SK-N-SH (cell line): Measurements from ENCODE around the gene ABLIM2. TPM values are rescaled to one million over a fixed set of nuclear protein-coding genes. Genes with fewer than 3 reads are reported as not detected.

Source experiments
- CTCF ChIA-PET: fragments of 300-600, 350-600 bp; formaldehyde crosslinking; extraction: SDS; loops from one replicate; lab custom pipeline; 2021; lab: Yijun Ruan, JAX
- POLR2A ChIA-PET: fragments of 350-600 bp; sonication (Branson Sonifier 250); formaldehyde crosslinking; extraction: SDS; loops from one replicate; lab custom pipeline; 2020; ENCODE audit warnings: antibody characterized with exemption, inconsistent platforms; lab: Yijun Ruan, JAX
- DNase-seq: peaks from one replicate; pipeline ENCODE4 v3.0.0; 2012
- H2AFZ ChIP-seq: fragments of 200-600 bp; sonication (generic); 2 replicates; pipeline ENCODE4 v1.8.1; 2016; ENCODE audit warnings: antibody characterized with exemption, mild to moderate bottlenecking, low read depth
- H3F3A ChIP-seq: fragments of 200-600 bp; sonication (generic); replicated peaks from 2 replicates; pipeline ENCODE3; 2016; ENCODE audit warnings: antibody characterized with exemption, mild to moderate bottlenecking; ENCODE audit not compliant: insufficient read depth
- H3K27ac ChIP-seq, 2 experiments: fragments of 200-500 bp in 1 of 2; fragments of 200-600 bp in 1 of 2; sonication (Bioruptor generic) in 1 of 2; sonication (generic), shearing (Covaris generic) in 1 of 2; 2 replicates each; pipeline versions ENCODE4 v1.5.1 to v1.6.1; 2014 to 2016; ENCODE audit warnings: low read depth in 2 of 2, inconsistent platforms in 1 of 2, low read length in 1 of 2, mild to moderate bottlenecking in 1 of 2, mixed read lengths in 1 of 2
- H3K27me3 ChIP-seq: fragments of 200-600 bp; sonication (generic), shearing (Covaris generic); 2 replicates; pipeline ENCODE4 v1.6.1; 2016; ENCODE audit warnings: mixed run types; ENCODE audit not compliant: insufficient read depth
- H3K36me3 ChIP-seq, 2 experiments: fragments of 200-500 bp in 1 of 2; fragments of 200-600 bp in 1 of 2; sonication (Bioruptor generic) in 1 of 2; sonication (generic) in 1 of 2; replicated peaks in 1 of 2; 2 replicates each; pipeline versions ENCODE3 to v1.5.1; 2014 to 2016; ENCODE audit warnings: low read length in 1 of 2, mild to moderate bottlenecking in 1 of 2; ENCODE audit not compliant: insufficient read depth in 2 of 2, control insufficient read depth in 1 of 2
- H3K4me1 ChIP-seq, 2 experiments: fragments of 200-500 bp in 1 of 2; fragments of 200-600 bp in 1 of 2; sonication (Bioruptor generic) in 1 of 2; sonication (generic), shearing (Covaris generic) in 1 of 2; 2 replicates each; pipeline versions ENCODE4 v1.5.1 to v1.6.1; 2014 to 2016; ENCODE audit warnings: low read depth in 1 of 2, low read length in 1 of 2, mixed run types in 1 of 2; ENCODE audit not compliant: insufficient read depth in 2 of 2, control insufficient read depth in 1 of 2
- H3K4me2 ChIP-seq: fragments of 200-600 bp; sonication (generic), shearing (Covaris generic); 2 replicates; pipeline ENCODE4 v1.6.1; 2017; ENCODE audit warnings: mixed run types
- H3K4me3 ChIP-seq, 2 experiments: fragments of 200-500 bp in 1 of 2; fragments of 200-600 bp in 1 of 2; sonication (Bioruptor generic) in 1 of 2; sonication (generic), shearing (Covaris generic) in 1 of 2; 2 replicates each; pipeline versions ENCODE4 v1.5.1 to v1.8.1; 2014 to 2016; ENCODE audit warnings: low read depth in 2 of 2, inconsistent platforms in 1 of 2, low read length in 1 of 2, mild to moderate bottlenecking in 1 of 2, mixed read lengths in 1 of 2, moderate library complexity in 1 of 2
- H3K79me2 ChIP-seq: fragments of 200-600 bp; sonication (generic); 2 replicates; pipeline ENCODE4 v1.8.1; 2017; ENCODE audit warnings: mild to moderate bottlenecking; ENCODE audit not compliant: insufficient read depth
- H3K9ac ChIP-seq: fragments of 200-600 bp; sonication (generic); 2 replicates; pipeline ENCODE4 v1.6.1; 2017; ENCODE audit warnings: mixed run types
- H3K9me2 ChIP-seq: fragments of 200-600 bp; sonication (generic); 2 replicates; pipeline ENCODE4 v1.6.1; 2017; ENCODE audit warnings: mixed run types
- H3K9me3 ChIP-seq: fragments of 200-600 bp; sonication (generic); 2 replicates; pipeline ENCODE4 v1.6.1; 2017; ENCODE audit warnings: mixed run types, mild to moderate bottlenecking, moderate library complexity
- H4K20me1 ChIP-seq: fragments of 200-600 bp; sonication (generic); 2 replicates; pipeline ENCODE4 v1.6.1; 2017; ENCODE audit warnings: mild to moderate bottlenecking, mixed run types; ENCODE audit not compliant: insufficient read depth
- CHD2 ChIP-seq: fragments of 150-350 bp; IDR thresholded peaks from 2 replicates; pipeline ENCODE4 v1.6.1; 2018; ENCODE audit warnings: low read length; ENCODE audit not compliant: partially characterized antibody
- EP300 ChIP-seq, 2 experiments: IDR thresholded peaks; 2 replicates each; pipeline versions ENCODE4 v1.4.0 to v1.6.1; 2012; ENCODE audit warnings: borderline replicate concordance in 1 of 2, low read depth in 1 of 2, low read length in 1 of 2
- FOXJ3 ChIP-seq: sonication (generic); formaldehyde crosslinking; IDR thresholded peaks from 2 replicates; pipeline ENCODE4 v1.5.1; 2020; ENCODE audit warnings: mild to moderate bottlenecking, missing genetic modification reagents
- FOXM1 ChIP-seq: IDR thresholded peaks from 2 replicates; pipeline ENCODE4 v1.4.0; 2012; ENCODE audit warnings: low read depth, mild to moderate bottlenecking
- GATA2 ChIP-seq: sonication (generic); formaldehyde crosslinking; IDR thresholded peaks from 2 replicates; pipeline ENCODE4 v1.5.0; 2020; ENCODE audit warnings: mild to moderate bottlenecking, missing genetic modification reagents
- MXI1 ChIP-seq: IDR thresholded peaks from 2 replicates; pipeline ENCODE4 v1.6.1; 2012; ENCODE audit warnings: mild to moderate bottlenecking, low read depth, low read length, improper control_type of control experiment
- NFIC ChIP-seq: IDR thresholded peaks from 2 replicates; pipeline ENCODE4 v1.4.0; 2012; ENCODE audit warnings: borderline replicate concordance
- POLR2AphosphoS5 ChIP-seq: IDR thresholded peaks from 2 replicates; pipeline ENCODE4 v1.6.1; 2012; ENCODE audit warnings: low read depth, low read length
- RXRA ChIP-seq: IDR thresholded peaks from 2 replicates; pipeline ENCODE4 v1.4.0; 2012; ENCODE audit warnings: low read depth, mild to moderate bottlenecking, borderline replicate concordance
- TCF12 ChIP-seq: IDR thresholded peaks from 2 replicates; pipeline ENCODE4 v1.4.0; 2012
- USF1 ChIP-seq: IDR thresholded peaks from 2 replicates; pipeline ENCODE4 v1.4.0; 2012; ENCODE audit warnings: low read depth, borderline replicate concordance
- USF2 ChIP-seq: fragments of 150-350 bp; IDR thresholded peaks from 2 replicates; pipeline ENCODE4 v1.6.1; 2017; ENCODE audit warnings: antibody characterized with exemption, low read length, low read depth, borderline replicate concordance
- WGBS: methylation state at CpG from one replicate; pipeline ENCODE4 v1.1.6; 2017; ENCODE audit warnings: low lambda C conversion rate; 5-methylcytosine and 5-hydroxymethylcytosine counted together
- polyA plus RNA-seq, 3 experiments: library from polyadenylated mRNA; depleted of rRNA; stranded (reverse); fragments of >200 nt; gene quantifications; 2 replicates each; pipeline ENCODE4 v1.2.3, GENCODE V29; 2012
- TF ChIP-seq, protein P1 (sequence below): IDR thresholded peaks from 2 replicates; pipeline ENCODE4 v1.6.1; 2012; ENCODE audit warnings: mild to moderate bottlenecking, low read depth, low read length, moderate library complexity
- TF ChIP-seq, protein P2 (sequence below): IDR thresholded peaks from 2 replicates; pipeline ENCODE4 v1.4.0; 2012; ENCODE audit warnings: low read depth, borderline replicate concordance

Gene ABLIM2
- polyA plus RNA-seq, 1 of the 3 experiments (the other 2 are of a cell fraction), result 0.53 TPM

DNA sequence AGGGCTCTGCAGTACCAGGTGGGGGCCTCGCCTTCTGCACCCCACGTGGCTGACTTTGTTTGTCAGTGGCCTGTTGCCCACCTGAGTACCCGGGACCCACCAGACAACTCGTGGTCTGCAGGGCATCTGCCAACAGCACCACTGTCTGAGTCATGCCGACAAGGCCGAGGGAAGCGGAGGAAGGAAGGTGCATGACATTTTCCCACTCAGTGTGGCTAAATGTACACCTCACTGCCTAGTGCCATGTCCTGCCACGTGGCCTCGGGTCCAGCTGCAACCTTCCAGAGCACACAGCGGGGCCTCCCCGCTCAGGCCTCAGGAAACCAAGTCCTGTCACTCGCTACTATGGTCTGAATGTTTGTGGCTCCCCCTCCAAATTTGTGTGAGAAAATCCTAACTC lies 22.1 kb downstream of the ABLIM2 start (continued):
- TF ChIP-seq, protein P1, sequence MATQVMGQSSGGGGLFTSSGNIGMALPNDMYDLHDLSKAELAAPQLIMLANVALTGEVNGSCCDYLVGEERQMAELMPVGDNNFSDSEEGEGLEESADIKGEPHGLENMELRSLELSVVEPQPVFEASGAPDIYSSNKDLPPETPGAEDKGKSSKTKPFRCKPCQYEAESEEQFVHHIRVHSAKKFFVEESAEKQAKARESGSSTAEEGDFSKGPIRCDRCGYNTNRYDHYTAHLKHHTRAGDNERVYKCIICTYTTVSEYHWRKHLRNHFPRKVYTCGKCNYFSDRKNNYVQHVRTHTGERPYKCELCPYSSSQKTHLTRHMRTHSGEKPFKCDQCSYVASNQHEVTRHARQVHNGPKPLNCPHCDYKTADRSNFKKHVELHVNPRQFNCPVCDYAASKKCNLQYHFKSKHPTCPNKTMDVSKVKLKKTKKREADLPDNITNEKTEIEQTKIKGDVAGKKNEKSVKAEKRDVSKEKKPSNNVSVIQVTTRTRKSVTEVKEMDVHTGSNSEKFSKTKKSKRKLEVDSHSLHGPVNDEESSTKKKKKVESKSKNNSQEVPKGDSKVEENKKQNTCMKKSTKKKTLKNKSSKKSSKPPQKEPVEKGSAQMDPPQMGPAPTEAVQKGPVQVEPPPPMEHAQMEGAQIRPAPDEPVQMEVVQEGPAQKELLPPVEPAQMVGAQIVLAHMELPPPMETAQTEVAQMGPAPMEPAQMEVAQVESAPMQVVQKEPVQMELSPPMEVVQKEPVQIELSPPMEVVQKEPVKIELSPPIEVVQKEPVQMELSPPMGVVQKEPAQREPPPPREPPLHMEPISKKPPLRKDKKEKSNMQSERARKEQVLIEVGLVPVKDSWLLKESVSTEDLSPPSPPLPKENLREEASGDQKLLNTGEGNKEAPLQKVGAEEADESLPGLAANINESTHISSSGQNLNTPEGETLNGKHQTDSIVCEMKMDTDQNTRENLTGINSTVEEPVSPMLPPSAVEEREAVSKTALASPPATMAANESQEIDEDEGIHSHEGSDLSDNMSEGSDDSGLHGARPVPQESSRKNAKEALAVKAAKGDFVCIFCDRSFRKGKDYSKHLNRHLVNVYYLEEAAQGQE, result no peak
- TF ChIP-seq FOXM1, result no peak
- no peak for TF ChIP-seq MXI1
- no peak for TF ChIP-seq GATA2 (CRISPR knock-in tag)
- TF ChIP-seq EP300 (IDR thresholded peaks at IDR 0.05; ENCODE audit: borderline replicate concordance in 1 of 2, low read depth in 1 of 2, low read length in 1 of 2), result no peak
- TF ChIP-seq, protein P2, sequence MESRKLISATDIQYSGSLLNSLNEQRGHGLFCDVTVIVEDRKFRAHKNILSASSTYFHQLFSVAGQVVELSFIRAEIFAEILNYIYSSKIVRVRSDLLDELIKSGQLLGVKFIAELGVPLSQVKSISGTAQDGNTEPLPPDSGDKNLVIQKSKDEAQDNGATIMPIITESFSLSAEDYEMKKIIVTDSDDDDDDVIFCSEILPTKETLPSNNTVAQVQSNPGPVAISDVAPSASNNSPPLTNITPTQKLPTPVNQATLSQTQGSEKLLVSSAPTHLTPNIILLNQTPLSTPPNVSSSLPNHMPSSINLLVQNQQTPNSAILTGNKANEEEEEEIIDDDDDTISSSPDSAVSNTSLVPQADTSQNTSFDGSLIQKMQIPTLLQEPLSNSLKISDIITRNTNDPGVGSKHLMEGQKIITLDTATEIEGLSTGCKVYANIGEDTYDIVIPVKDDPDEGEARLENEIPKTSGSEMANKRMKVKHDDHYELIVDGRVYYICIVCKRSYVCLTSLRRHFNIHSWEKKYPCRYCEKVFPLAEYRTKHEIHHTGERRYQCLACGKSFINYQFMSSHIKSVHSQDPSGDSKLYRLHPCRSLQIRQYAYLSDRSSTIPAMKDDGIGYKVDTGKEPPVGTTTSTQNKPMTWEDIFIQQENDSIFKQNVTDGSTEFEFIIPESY, result no peak
- TF ChIP-seq NFIC, result no peak
- TF ChIP-seq TCF12, result no peak
- no peak for TF ChIP-seq FOXJ3 (CRISPR knock-in tag)
- no peak for TF ChIP-seq USF1
- no peak for TF ChIP-seq CHD2
- no peak for TF ChIP-seq POLR2AphosphoS5

- TF ChIP-seq USF2, result no peak
- no peak for TF ChIP-seq RXRA
- H3K27me3 ChIP-seq, result no peaks in the 10 kb centered on the region; the same call in 1 of the 2 replicates
- H3K9me2 ChIP-seq, result no peaks in the 10 kb centered on the region
- no peak overlapping the region for H2AFZ ChIP-seq
- H3K4me3 ChIP-seq, result no peak overlapping the region
- ChIA-PET CTCF (no interaction called here), POLR2A (no interaction called here)
- DNase-seq, result no peak
- no peak overlapping the region for H3K9ac ChIP-seq
- H3F3A ChIP-seq, result no peaks in the 10 kb centered on the region
- peaks cover 0 to 3% of the 10 kb centered on the region in 2 experiments; a peak in 1 of 4 replicates for H3K4me1 ChIP-seq
- no peaks in the 10 kb centered on the region for H4K20me1 ChIP-seq
- H3K9me3 ChIP-seq, result no peaks in the 10 kb centered on the region
- H3K79me2 ChIP-seq, result no peaks in the 10 kb centered on the region
- H3K36me3 ChIP-seq, result no peaks in the 10 kb centered on the region
- WGBS, result 62% methylated on average over 7 of the region's 15 CpGs
- H3K4me2 ChIP-seq, result no peak overlapping the region
- H3K27ac ChIP-seq, result no peak overlapping the region
Observed at GRCh38 chr4:8135666-8136065, 22.9 kb downstream of the ABLIM2 start.
